ENCODE data around the gene MAGEA8.
"Not testable (repeated sequence)": the region's sequence is repeated elsewhere in the genome, so short reads cannot be mapped to it uniquely, and the experiment has no call there.

The MAGEA8 gene

GRCh38 chrX:149881081-149881711 lies at the start of gene MAGEA8:
MAGEA8 (plus strand) TSS chrX:149881183; CDS start chrX:149884273, 3,090 bp downstream.
- DNase-seq (ENCODE audit: extremely low read depth, low read depth) = no peak
- TF ChIP-seq, protein P1, sequence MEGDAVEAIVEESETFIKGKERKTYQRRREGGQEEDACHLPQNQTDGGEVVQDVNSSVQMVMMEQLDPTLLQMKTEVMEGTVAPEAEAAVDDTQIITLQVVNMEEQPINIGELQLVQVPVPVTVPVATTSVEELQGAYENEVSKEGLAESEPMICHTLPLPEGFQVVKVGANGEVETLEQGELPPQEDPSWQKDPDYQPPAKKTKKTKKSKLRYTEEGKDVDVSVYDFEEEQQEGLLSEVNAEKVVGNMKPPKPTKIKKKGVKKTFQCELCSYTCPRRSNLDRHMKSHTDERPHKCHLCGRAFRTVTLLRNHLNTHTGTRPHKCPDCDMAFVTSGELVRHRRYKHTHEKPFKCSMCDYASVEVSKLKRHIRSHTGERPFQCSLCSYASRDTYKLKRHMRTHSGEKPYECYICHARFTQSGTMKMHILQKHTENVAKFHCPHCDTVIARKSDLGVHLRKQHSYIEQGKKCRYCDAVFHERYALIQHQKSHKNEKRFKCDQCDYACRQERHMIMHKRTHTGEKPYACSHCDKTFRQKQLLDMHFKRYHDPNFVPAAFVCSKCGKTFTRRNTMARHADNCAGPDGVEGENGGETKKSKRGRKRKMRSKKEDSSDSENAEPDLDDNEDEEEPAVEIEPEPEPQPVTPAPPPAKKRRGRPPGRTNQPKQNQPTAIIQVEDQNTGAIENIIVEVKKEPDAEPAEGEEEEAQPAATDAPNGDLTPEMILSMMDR (IDR thresholded peaks at IDR 0.05; ENCODE audit: low read depth, low read length, missing control alignments) = no peak
- no peak within 1 kb of the TSS for H3K4me3 ChIP-seq (replicated peaks; ENCODE audit: low read depth, low read length)

- TF ChIP-seq, protein P1 (IDR thresholded peaks at IDR 0.05; ENCODE audit: low read depth, low read length, missing control alignments) = no peak
- no peak overlapping the region for H3K4me3 ChIP-seq (replicated peaks; ENCODE audit: low read depth, low read length)
- no peak for DNase-seq (ENCODE audit: extremely low read depth, low read depth)
Observed at GRCh38 chrX:149831473-149831872, 49.5 kb upstream of the MAGEA8 start.

- H3K4me3 ChIP-seq (replicated peaks; ENCODE audit: low read depth, low read length) = not testable (repeated sequence)
Observed at GRCh38 chrX:149836728-149837127, 44.3 kb upstream of the MAGEA8 start.

DNA sequence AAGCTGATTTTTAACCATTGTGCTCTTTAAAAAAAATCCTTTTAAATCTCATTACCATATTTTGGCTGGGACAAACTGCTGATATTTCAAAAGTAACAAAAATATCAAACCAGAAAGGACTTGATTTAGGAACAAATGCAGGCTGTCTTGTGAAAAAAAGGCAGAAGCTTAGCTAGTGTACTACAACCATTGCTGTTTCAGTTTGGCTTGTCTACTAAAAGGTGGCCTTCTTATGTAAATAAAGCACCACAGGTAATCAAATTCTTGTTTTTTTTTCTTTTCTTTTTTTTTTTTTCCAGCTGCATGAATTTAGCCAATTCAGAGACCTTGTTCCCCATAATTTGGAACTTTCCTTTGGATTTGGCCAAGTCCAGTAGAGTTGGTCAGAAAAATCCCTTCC lies 43.8 kb upstream of the MAGEA8 start:
- TF ChIP-seq, protein P1 (IDR thresholded peaks at IDR 0.05; ENCODE audit: low read depth, low read length, missing control alignments) = no peak
- H3K4me3 ChIP-seq (replicated peaks; ENCODE audit: low read depth, low read length) = no peak overlapping the region
- DNase-seq (ENCODE audit: extremely low read depth, low read depth) = no peak

More at GRCh38 chrX:149836728-149837127, 44.3 kb upstream of the MAGEA8 start:
- not testable (repeated sequence) for DNase-seq (ENCODE audit: extremely low read depth, low read depth)

- no peak overlapping the region for H3K4me3 ChIP-seq (replicated peaks; ENCODE audit: low read depth, low read length)
- TF ChIP-seq, protein P1 (IDR thresholded peaks at IDR 0.05; ENCODE audit: low read depth, low read length, missing control alignments) = no peak
- no peak for DNase-seq (ENCODE audit: extremely low read depth, low read depth)
Observed at GRCh38 chrX:149837639-149838038, 43.3 kb upstream of the MAGEA8 start.

GRCh38 chrX:149841929-149842328 lies 39.1 kb upstream of the MAGEA8 start:
- H3K4me3 ChIP-seq (replicated peaks; ENCODE audit: low read depth, low read length) = no peak overlapping the region
- DNase-seq (ENCODE audit: extremely low read depth, low read depth) = no peak
- TF ChIP-seq, protein P1 (IDR thresholded peaks at IDR 0.05; ENCODE audit: low read depth, low read length, missing control alignments) = no peak

- H3K4me3 ChIP-seq (replicated peaks; ENCODE audit: low read depth, low read length) = no peak overlapping the region
- DNase-seq (ENCODE audit: extremely low read depth, low read depth) = no peak
- TF ChIP-seq, protein P1 (IDR thresholded peaks at IDR 0.05; ENCODE audit: low read depth, low read length, missing control alignments) = no peak
Observed at GRCh38 chrX:149845385-149845784, 35.6 kb upstream of the MAGEA8 start.

Data from HFF-Myc (cell line).